ENCODE data around the gene PLBD2. TPM values are rescaled to one million over a fixed set of nuclear protein-coding genes. Genes with fewer than 3 reads are reported as not detected.

The PLBD2 gene
- total and polyA plus RNA-seq, 9 of the 15 experiments (the other 6 are each of a cell fraction or from before 2014, with no cell fraction given) = 2.4 to 37.4 (median 6.0) TPM

- TF ChIP-seq, protein P1, sequence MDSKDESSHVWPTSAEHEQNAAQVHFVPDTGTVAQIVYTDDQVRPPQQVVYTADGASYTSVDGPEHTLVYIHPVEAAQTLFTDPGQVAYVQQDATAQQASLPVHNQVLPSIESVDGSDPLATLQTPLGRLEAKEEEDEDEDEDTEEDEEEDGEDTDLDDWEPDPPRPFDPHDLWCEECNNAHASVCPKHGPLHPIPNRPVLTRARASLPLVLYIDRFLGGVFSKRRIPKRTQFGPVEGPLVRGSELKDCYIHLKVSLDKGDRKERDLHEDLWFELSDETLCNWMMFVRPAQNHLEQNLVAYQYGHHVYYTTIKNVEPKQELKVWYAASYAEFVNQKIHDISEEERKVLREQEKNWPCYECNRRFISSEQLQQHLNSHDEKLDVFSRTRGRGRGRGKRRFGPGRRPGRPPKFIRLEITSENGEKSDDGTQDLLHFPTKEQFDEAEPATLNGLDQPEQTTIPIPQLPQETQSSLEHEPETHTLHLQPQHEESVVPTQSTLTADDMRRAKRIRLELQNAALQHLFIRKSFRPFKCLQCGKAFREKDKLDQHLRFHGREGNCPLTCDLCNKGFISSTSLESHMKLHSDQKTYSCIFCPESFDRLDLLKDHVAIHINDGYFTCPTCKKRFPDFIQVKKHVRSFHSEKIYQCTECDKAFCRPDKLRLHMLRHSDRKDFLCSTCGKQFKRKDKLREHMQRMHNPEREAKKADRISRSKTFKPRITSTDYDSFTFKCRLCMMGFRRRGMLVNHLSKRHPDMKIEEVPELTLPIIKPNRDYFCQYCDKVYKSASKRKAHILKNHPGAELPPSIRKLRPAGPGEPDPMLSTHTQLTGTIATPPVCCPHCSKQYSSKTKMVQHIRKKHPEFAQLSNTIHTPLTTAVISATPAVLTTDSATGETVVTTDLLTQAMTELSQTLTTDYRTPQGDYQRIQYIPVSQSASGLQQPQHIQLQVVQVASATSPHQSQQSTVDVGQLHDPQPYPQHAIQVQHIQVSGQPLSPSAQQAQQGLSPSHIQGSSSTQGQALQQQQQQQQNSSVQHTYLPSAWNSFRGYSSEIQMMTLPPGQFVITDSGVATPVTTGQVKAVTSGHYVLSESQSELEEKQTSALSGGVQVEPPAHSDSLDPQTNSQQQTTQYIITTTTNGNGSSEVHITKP (IDR thresholded peaks at IDR 0.05; ENCODE audit: partially characterized antibody) = no peak
- no peak for TF ChIP-seq MYBL2 (IDR thresholded peaks at IDR 0.05; ENCODE audit: low read depth)
- TF ChIP-seq MYBL2 (CRISPR knock-in tag; IDR thresholded peaks at IDR 0.05; ENCODE audit: borderline replicate concordance) = no peak
- TF ChIP-seq NRF1 (conservative IDR thresholded peaks at IDR 0.05 in 1 of 2, IDR thresholded peaks at IDR 0.05 in 1 of 2) = peak; percentile 67 to 73
- TF ChIP-seq E2F6 (IDR thresholded peaks at IDR 0.05; ENCODE audit: borderline replicate concordance in 1 of 2, extremely low read depth in 1 of 2, insufficient read depth in 1 of 2, insufficient read length in 1 of 2, low read depth in 1 of 2, low read length in 1 of 2, poor library complexity in 1 of 2, severe bottlenecking in 1 of 2) = no peak
- TF ChIP-seq KDM1A (IDR thresholded peaks at IDR 0.05) = peak; percentile 69 to 89; a peak in 3 of 4 replicates
- no peak for TF ChIP-seq TAF7 (tag; IDR thresholded peaks at IDR 0.05)
- no peak for TF ChIP-seq PATZ1 (CRISPR knock-in tag; IDR thresholded peaks at IDR 0.05; ENCODE audit: borderline replicate concordance)
- no peak for TF ChIP-seq ZBTB12 (CRISPR knock-in tag; IDR thresholded peaks at IDR 0.05)
- TF ChIP-seq OTX1 (CRISPR knock-in tag; IDR thresholded peaks at IDR 0.05) = no peak
- TF ChIP-seq SNRNP70 (optimal IDR thresholded peaks at IDR 0.05; ENCODE audit: low read depth, low read length) = no peak
- no peak for TF ChIP-seq MYC (IDR thresholded peaks at IDR 0.05; ENCODE audit: low read depth, low read length)
- TF ChIP-seq MYC (CRISPR knock-in tag; IDR thresholded peaks at IDR 0.05; ENCODE audit: borderline replicate concordance, low read depth) = no peak
- TF ChIP-seq, protein P2, sequence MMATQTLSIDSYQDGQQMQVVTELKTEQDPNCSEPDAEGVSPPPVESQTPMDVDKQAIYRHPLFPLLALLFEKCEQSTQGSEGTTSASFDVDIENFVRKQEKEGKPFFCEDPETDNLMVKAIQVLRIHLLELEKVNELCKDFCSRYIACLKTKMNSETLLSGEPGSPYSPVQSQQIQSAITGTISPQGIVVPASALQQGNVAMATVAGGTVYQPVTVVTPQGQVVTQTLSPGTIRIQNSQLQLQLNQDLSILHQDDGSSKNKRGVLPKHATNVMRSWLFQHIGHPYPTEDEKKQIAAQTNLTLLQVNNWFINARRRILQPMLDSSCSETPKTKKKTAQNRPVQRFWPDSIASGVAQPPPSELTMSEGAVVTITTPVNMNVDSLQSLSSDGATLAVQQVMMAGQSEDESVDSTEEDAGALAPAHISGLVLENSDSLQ (IDR thresholded peaks at IDR 0.05) = peak; percentile 88
- TF ChIP-seq POLR2G (IDR thresholded peaks at IDR 0.05; ENCODE audit: low read depth, low read length) = peak; percentile 66
- no peak for TF ChIP-seq ZNF586 (CRISPR knock-in tag; conservative IDR thresholded peaks at IDR 0.05)
- TF ChIP-seq CTBP1 (IDR thresholded peaks at IDR 0.05; ENCODE audit: borderline replicate concordance) = peak; percentile 95
Measured at GRCh38 chr12:113392988-113393579, 34.7 kb downstream of the PLBD2 start (continued).

Measured in K562 (cell line).